GM12878 (cell line): Measurements from ENCODE around the gene CNTRL. TPM values are rescaled to one million over a fixed set of nuclear protein-coding genes. Genes with fewer than 3 reads are reported as not detected.

Experiments
- ATAC-seq: fragments of 200-7000 bp; cut with Tn5 transposase; 3 replicates; pipeline ENCODE4 v1.9.1; 2020; ENCODE audit warnings: mild to moderate bottlenecking, moderate library complexity
- BruUV-seq: library from RNA; stranded (reverse); fragments of 400-500 nt; replicated peaks from 2 replicates; lab custom pipeline; 2021; lab: Mats Ljungman, UMichigan
- CTCF ChIA-PET: fragments of 300-600 bp; sonication (Branson Sonifier 250); formaldehyde crosslinking; extraction: SDS; loops from one replicate; lab custom pipeline; 2021; ENCODE audit warnings: inconsistent platforms; lab: Yijun Ruan, JAX
- POLR2A ChIA-PET: fragments of 350-600 bp; formaldehyde crosslinking; extraction: SDS; loops from one replicate; lab custom pipeline; 2021; ENCODE audit warnings: inconsistent platforms; lab: Charles Lee
- RAD21 ChIA-PET: fragments of 300-600 bp; sonication (Branson Sonifier 250); formaldehyde crosslinking; loops from one replicate; lab custom pipeline; 2023; ENCODE audit warnings: antibody characterized with exemption; ENCODE audit not compliant: unreplicated experiment; lab: Charles Lee
- SMC1A ChIA-PET: fragments of 300-600 bp; sonication (Branson Sonifier 250); formaldehyde crosslinking; loops from one replicate; lab custom pipeline; 2023; ENCODE audit not compliant: unreplicated experiment, uncharacterized antibody; lab: Charles Lee
- DNase-seq: peaks from one replicate; pipeline ENCODE4 v3.0.0-alpha.2; 2011; ENCODE audit warnings: low read depth, low spot score
- FAIRE-seq: peaks from 3 replicates; lab custom pipeline; 2011; peaks lifted over from hg19 to GRCh38; lab: Jason Lieb, UNC
- H2AFZ ChIP-seq: 2 replicates; pipeline ENCODE4 v1.6.0; 2011; ENCODE audit warnings: low read depth, low read length, control low read depth; ENCODE audit not compliant: control insufficient read depth
- H3K27ac ChIP-seq: 2 replicates; pipeline ENCODE4 v1.5.1; 2011; ENCODE audit warnings: control low read depth; ENCODE audit not compliant: control insufficient read depth, insufficient read depth
- H3K27me3 ChIP-seq, 2 experiments: replicated peaks in 1 of 2; 2 replicates each; pipeline versions ENCODE4 v1.6.0 to v1.6.1; 2011; ENCODE audit warnings: low read length in 1 of 2; ENCODE audit not compliant: control insufficient read depth in 2 of 2, insufficient read depth in 2 of 2
- H3K36me3 ChIP-seq, 2 experiments: 2 replicates each; pipeline ENCODE4 v1.5.1; 2011; ENCODE audit warnings: low read length in 1 of 2; ENCODE audit not compliant: control insufficient read depth in 2 of 2, insufficient read depth in 2 of 2
- H3K4me1 ChIP-seq: 2 replicates; pipeline ENCODE4 v1.6.1; 2011; ENCODE audit warnings: mild to moderate bottlenecking, low read length, moderate library complexity, mixed read lengths; ENCODE audit not compliant: control insufficient read depth, insufficient read depth
- H3K4me2 ChIP-seq: 2 replicates; pipeline ENCODE4 v1.6.0; 2011; ENCODE audit warnings: control low read depth; ENCODE audit not compliant: control insufficient read depth, insufficient read depth
- H3K4me3 ChIP-seq: fragments of 200-600 bp; sonication (generic); 2 replicates; pipeline ENCODE4 v1.5.1; 2016
- H3K79me2 ChIP-seq: 2 replicates; pipeline ENCODE4 v1.6.0; 2011; ENCODE audit warnings: low read length; ENCODE audit not compliant: control insufficient read depth, insufficient read depth
- H3K9ac ChIP-seq: 2 replicates; pipeline ENCODE4 v1.8.0; 2011; ENCODE audit warnings: low read length, control low read depth, mixed read lengths; ENCODE audit not compliant: control insufficient read depth, insufficient read depth
- H3K9me3 ChIP-seq: replicated peaks from 3 replicates; pipeline ENCODE4 v1.5.1; 2011; ENCODE audit warnings: mild to moderate bottlenecking, low read length; ENCODE audit not compliant: control insufficient read depth, insufficient read depth
- H4K20me1 ChIP-seq: 2 replicates; pipeline ENCODE4 v1.6.0; 2011; ENCODE audit not compliant: control insufficient read depth, insufficient read depth
- BCL11A ChIP-seq: IDR thresholded peaks from 2 replicates; pipeline ENCODE4 v1.6.1; 2011; ENCODE audit warnings: low read depth, low read length
- E2F4 ChIP-seq: IDR thresholded peaks from 2 replicates; pipeline ENCODE4 v1.6.1; 2012; ENCODE audit warnings: low read depth, low read length, improper control_type of control experiment
- EGR1 ChIP-seq, 2 experiments: IDR thresholded peaks; 1 replicate in 1 of 2; 2 replicates in 1 of 2; pipeline ENCODE4 v1.6.1; 2011 to 2012; ENCODE audit warnings: low read depth in 2 of 2, low read length in 2 of 2, borderline replicate concordance in 1 of 2, mild to moderate bottlenecking in 1 of 2, moderate library complexity in 1 of 2
- ETV6 ChIP-seq, 2 experiments: fragments of 450-650 bp in 1 of 2; IDR thresholded peaks in 1 of 2; conservative IDR thresholded peaks in 1 of 2; 2 replicates each; pipeline ENCODE4 v1.6.1; 2014; ENCODE audit warnings: antibody characterized with exemption in 1 of 2, borderline replicate concordance in 1 of 2, low read depth in 1 of 2, mild to moderate bottlenecking in 1 of 2, moderate library complexity in 1 of 2
- EZH2 ChIP-seq: IDR thresholded peaks from 2 replicates; pipeline ENCODE4 v1.6.1; 2012; ENCODE audit warnings: low read depth, mild to moderate bottlenecking, control low read depth, inconsistent platforms, low read length, borderline replicate concordance; ENCODE audit not compliant: control insufficient read depth
- GATAD2B ChIP-seq: fragments of 450-650 bp; conservative IDR thresholded peaks from 2 replicates; pipeline ENCODE4 v1.6.1; 2017; ENCODE audit warnings: low read depth, mild to moderate bottlenecking, moderate library complexity
- HCFC1 ChIP-seq: fragments of 150-350 bp; IDR thresholded peaks from 2 replicates; pipeline ENCODE4 v1.6.1; 2014; ENCODE audit warnings: low read length
- KAT2A ChIP-seq: conservative IDR thresholded peaks from 2 replicates; pipeline ENCODE4 v1.6.1; 2011; ENCODE audit warnings: low read depth, low read length; ENCODE audit not compliant: control insufficient read depth
- NR2C1 ChIP-seq: fragments of 450-650 bp; IDR thresholded peaks from 2 replicates; pipeline ENCODE4 v1.6.1; 2017; ENCODE audit warnings: antibody characterized with exemption, mild to moderate bottlenecking, moderate library complexity
- RB1 ChIP-seq: fragments of 450-650 bp; formaldehyde crosslinking; IDR thresholded peaks from 2 replicates; pipeline ENCODE4 v1.6.1; 2017; ENCODE audit warnings: mild to moderate bottlenecking, borderline replicate concordance
- RBBP5 ChIP-seq: fragments of 200-600 bp; sonication (generic); conservative IDR thresholded peaks from 2 replicates; pipeline ENCODE4 v1.6.1; 2016
- YY1 ChIP-seq: IDR thresholded peaks from 2 replicates; pipeline ENCODE4 v1.6.1; 2011; ENCODE audit warnings: low read depth, mild to moderate bottlenecking, low read length
- ZNF592 ChIP-seq: fragments of 450-650 bp; IDR thresholded peaks from 2 replicates; pipeline ENCODE4 v1.6.1; 2017; ENCODE audit warnings: mild to moderate bottlenecking, moderate library complexity
- ZZZ3 ChIP-seq: IDR thresholded peaks from 2 replicates; pipeline ENCODE4 v1.6.1; 2011; ENCODE audit warnings: low read depth; ENCODE audit not compliant: control insufficient read depth, insufficient read length
- WGBS: methylation state at CpG from one replicate; pipeline ENCODE4 v1.1.6; 2016; ENCODE audit warnings: low lambda C conversion rate; ENCODE audit not compliant: insufficient replicate concordance, insufficient coverage; ENCODE audit errors: missing lambda C conversion rate; 5-methylcytosine and 5-hydroxymethylcytosine counted together
- in situ Hi-C: fragments of 300-500 bp; cut with MboI; formaldehyde crosslinking; loops from 9 replicates; pipeline ENCODE4 v1.14.3; 2018; ENCODE audit warnings: mixed read lengths
- intact Hi-C: fragments of 100-400 bp; cut with micrococcal nuclease; formaldehyde crosslinking; loops from one replicate; pipeline ENCODE4 v1.14.2; 2022; ENCODE audit not compliant: unreplicated experiment
- polyA plus RNA-seq, 11 experiments: library from polyadenylated mRNA; depleted of rRNA in 4 of 11; unstranded in 6 of 11; stranded (reverse) in 5 of 11; fragments of >200 nt; fragmentation: Nextera tagmentation in 4 of 11; fragmentation: Illumina TruSeq in 1 of 11; extraction: Ambion mirVana in 4 of 11; extraction: Trizol in 1 of 11; gene quantifications; 1 replicate in 1 of 11; 2 replicates in 10 of 11; pipeline versions ENCODE4 v1.2.1 to v1.2.3, GENCODE V29; 2011 to 2016; ENCODE audit warnings: inconsistent platforms in 2 of 11, missing spikeins in 2 of 11, low read depth in 1 of 11
- total RNA-seq, 4 experiments: library from RNA; depleted of rRNA in 3 of 4; stranded (reverse); fragments of >200 nt in 3 of 4; fragmentation: Illumina TruSeq in 1 of 4; extraction: Trizol in 1 of 4; gene quantifications; 2 replicates each; pipeline versions ENCODE4 v1.2.1 to v1.2.3, GENCODE V29; 2013 to 2021

Gene CNTRL
- total and polyA plus RNA-seq, 10 of the 15 experiments (the other 5 are each of a cell fraction or from before 2014, with no cell fraction given) = 20.0 to 65.4 (median 38.8) TPM

- no peak for TF ChIP-seq ZNF592
- TF ChIP-seq NR2C1 = no peak
- no peak for TF ChIP-seq HCFC1
- no peak for TF ChIP-seq GATAD2B
- TF ChIP-seq BCL11A = no peak
These were observed 26.1 kb upstream of the CNTRL start (continued) for GRCh38 chr9:121048618-121049017.

- SMC1A ChIA-PET = interaction anchor here (0.6 to 6.5 kb wide), 4 partner anchors 10 to 89 kb away, joined by 3 to 45 read pairs (median 4); no protein-coding TSS in a partner anchor
- TF ChIP-seq RB1 (no peak), ETV6 (conservative IDR thresholded peaks at IDR 0.05 in 1 of 2, IDR thresholded peaks at IDR 0.05 in 1 of 2; ENCODE audit: borderline replicate concordance in 1 of 2, low read depth in 1 of 2) (no peak), E2F4 (no peak), EGR1 (IDR thresholded peaks at IDR 0.05; ENCODE audit: borderline replicate concordance in 1 of 2, low read depth in 2 of 2, low read length in 2 of 2) (no peak), YY1 (no peak), ZZZ3 (no peak), RBBP5 (no peak), EZH2 (no peak), KAT2A (no peak)
These were observed 24.4 kb upstream of the CNTRL start, which contains the start of gene C5 for GRCh38 chr9:121050128-121050988. C5 (minus strand) TSS chr9:121050275; CDS start chr9:121050246, 29 bp downstream.

More at GRCh38 chr9:121050128-121050988, 24.4 kb upstream of the CNTRL start, which contains the start of gene C5:
- FAIRE-seq (no peak), ATAC-seq (no peak), DNase-seq (no peak)
- H3K9ac ChIP-seq = no peak within 1 kb of the TSS
- H3K36me3 ChIP-seq = no peaks in the 10 kb centered on the region
- no peaks in the 10 kb centered on the region for H3K27me3 ChIP-seq
- no peaks in the 10 kb centered on the region for H3K4me1 ChIP-seq
- RAD21 ChIA-PET = interaction anchor here (2.0 kb wide), 1 partner anchor 294 kb away, joined by 5 read pairs; no protein-coding TSS in a partner anchor
- no TSS peak for BruUV-seq
- no peak within 1 kb of the TSS for H2AFZ ChIP-seq
- in situ Hi-C loops (no loop called here), intact Hi-C loops (no loop called here)
- POLR2A ChIA-PET = interaction anchor here (0.6 to 1.0 kb wide), 3 partner anchors 18 to 294 kb away, joined by 3 read pairs; no protein-coding TSS in a partner anchor
- H3K79me2 ChIP-seq = no peaks in the 10 kb centered on the region
- H3K4me2 ChIP-seq = no peak within 1 kb of the TSS
- no peaks in the 10 kb centered on the region for H4K20me1 ChIP-seq
- CTCF ChIA-PET = interaction anchor here (0.8 to 6.7 kb wide), 4 partner anchors 10 to 388 kb away, joined by 3 to 86 read pairs (median 6); no protein-coding TSS in a partner anchor
- no peak within 1 kb of the TSS for H3K27ac ChIP-seq
- WGBS = 42% methylated on average over 6 of the region's 6 CpGs
- H3K4me3 ChIP-seq = no peak within 1 kb of the TSS
- H3K9me3 ChIP-seq = no peaks in the 10 kb centered on the region
